ENCODE results near the gene EXOC5. TPM values are rescaled to one million over a fixed set of nuclear protein-coding genes. Genes with fewer than 3 reads are reported as not detected.

EXOC5 gene, protein sequence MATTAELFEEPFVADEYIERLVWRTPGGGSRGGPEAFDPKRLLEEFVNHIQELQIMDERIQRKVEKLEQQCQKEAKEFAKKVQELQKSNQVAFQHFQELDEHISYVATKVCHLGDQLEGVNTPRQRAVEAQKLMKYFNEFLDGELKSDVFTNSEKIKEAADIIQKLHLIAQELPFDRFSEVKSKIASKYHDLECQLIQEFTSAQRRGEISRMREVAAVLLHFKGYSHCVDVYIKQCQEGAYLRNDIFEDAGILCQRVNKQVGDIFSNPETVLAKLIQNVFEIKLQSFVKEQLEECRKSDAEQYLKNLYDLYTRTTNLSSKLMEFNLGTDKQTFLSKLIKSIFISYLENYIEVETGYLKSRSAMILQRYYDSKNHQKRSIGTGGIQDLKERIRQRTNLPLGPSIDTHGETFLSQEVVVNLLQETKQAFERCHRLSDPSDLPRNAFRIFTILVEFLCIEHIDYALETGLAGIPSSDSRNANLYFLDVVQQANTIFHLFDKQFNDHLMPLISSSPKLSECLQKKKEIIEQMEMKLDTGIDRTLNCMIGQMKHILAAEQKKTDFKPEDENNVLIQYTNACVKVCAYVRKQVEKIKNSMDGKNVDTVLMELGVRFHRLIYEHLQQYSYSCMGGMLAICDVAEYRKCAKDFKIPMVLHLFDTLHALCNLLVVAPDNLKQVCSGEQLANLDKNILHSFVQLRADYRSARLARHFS
- total RNA-seq: 10 to 100 TPM; 40.3 to 50.3 TPM

- ATAC-seq (ENCODE audit: insufficient number of reproducible peaks, low FRiP score, low read depth): peak; percentile 78
- H3K4me1 ChIP-seq (ENCODE audit: control insufficient read depth in 1 of 2, low read depth in 2 of 2): peaks cover 25 to 26% of the 10 kb centered on the region in 2 donors
- TF ChIP-seq, protein P1, sequence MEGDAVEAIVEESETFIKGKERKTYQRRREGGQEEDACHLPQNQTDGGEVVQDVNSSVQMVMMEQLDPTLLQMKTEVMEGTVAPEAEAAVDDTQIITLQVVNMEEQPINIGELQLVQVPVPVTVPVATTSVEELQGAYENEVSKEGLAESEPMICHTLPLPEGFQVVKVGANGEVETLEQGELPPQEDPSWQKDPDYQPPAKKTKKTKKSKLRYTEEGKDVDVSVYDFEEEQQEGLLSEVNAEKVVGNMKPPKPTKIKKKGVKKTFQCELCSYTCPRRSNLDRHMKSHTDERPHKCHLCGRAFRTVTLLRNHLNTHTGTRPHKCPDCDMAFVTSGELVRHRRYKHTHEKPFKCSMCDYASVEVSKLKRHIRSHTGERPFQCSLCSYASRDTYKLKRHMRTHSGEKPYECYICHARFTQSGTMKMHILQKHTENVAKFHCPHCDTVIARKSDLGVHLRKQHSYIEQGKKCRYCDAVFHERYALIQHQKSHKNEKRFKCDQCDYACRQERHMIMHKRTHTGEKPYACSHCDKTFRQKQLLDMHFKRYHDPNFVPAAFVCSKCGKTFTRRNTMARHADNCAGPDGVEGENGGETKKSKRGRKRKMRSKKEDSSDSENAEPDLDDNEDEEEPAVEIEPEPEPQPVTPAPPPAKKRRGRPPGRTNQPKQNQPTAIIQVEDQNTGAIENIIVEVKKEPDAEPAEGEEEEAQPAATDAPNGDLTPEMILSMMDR (IDR thresholded peaks at IDR 0.05): no peak
These were observed at the start of gene EXOC5, which contains the start of gene AP5M1 for GRCh38 chr14:57268161-57269069. Gene EXOC5 (minus strand): TSS chr14:57268905. CDS start chr14:57268648, 257 bp downstream. Gene AP5M1 (plus strand): TSS chr14:57268971. CDS start chr14:57269315, 344 bp downstream.

DNA sequence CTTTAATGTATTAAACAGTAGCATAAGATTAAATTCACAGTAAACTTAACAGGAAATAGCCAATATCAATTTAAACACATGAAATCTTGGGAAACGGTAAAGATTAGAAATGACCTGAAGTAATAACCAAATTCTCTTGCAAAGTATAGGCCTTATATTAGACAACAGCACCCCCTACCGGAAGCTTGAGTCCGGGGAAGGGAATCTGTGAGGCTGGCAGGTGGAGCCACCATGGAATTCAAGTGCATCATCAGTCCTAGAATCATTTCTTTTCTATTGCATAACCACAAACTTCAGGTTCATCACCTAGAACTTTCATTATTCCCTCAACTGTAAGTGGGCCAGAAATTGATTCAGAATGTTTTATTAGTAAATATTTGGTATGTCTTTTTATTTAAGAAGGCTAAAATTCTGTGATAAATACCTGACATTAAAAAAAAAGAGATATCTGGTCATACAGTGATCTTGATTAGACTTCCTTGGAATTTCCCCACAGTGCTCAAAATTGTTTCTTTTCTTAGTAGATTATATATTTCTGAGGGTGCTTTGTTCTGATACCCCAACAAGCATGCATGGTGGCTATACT is 48.6 kb upstream of the EXOC5 start:
- TF ChIP-seq, protein P1 (IDR thresholded peaks at IDR 0.05): peak; percentile 65
- H3K4me1 ChIP-seq (ENCODE audit: control insufficient read depth in 1 of 2, low read depth in 2 of 2): no peaks in the 10 kb centered on the region
- no peaks in the 10 kb centered on the region for H3K36me3 ChIP-seq
- no peaks in the 10 kb centered on the region for H3K27me3 ChIP-seq (replicated peaks; ENCODE audit: insufficient read depth)
- no peak overlapping the region for H3K4me3 ChIP-seq
- no peak overlapping the region for H3K27ac ChIP-seq
- no peak for ATAC-seq (ENCODE audit: insufficient number of reproducible peaks, low FRiP score, low read depth)
- no peaks in the 10 kb centered on the region for H3K9me3 ChIP-seq
- DNase-seq (ENCODE audit: low spot score): peak; percentile 21

More at GRCh38 chr14:57268161-57269069, at the start of gene EXOC5, which contains the start of gene AP5M1:
- Histone ChIP-seq H3K27me3 (replicated peaks; ENCODE audit: insufficient read depth) (no peaks in the 10 kb centered on the region), H3K9me3 (no peaks in the 10 kb centered on the region), H3K27ac (peak within 1 kb of the TSS; percentile 86 to 95), H3K4me3 (peak within 1 kb of the TSS; percentile 98), H3K36me3 (no peaks in the 10 kb centered on the region)
- DNase-seq (ENCODE audit: low spot score): peak; percentile 61

DNA sequence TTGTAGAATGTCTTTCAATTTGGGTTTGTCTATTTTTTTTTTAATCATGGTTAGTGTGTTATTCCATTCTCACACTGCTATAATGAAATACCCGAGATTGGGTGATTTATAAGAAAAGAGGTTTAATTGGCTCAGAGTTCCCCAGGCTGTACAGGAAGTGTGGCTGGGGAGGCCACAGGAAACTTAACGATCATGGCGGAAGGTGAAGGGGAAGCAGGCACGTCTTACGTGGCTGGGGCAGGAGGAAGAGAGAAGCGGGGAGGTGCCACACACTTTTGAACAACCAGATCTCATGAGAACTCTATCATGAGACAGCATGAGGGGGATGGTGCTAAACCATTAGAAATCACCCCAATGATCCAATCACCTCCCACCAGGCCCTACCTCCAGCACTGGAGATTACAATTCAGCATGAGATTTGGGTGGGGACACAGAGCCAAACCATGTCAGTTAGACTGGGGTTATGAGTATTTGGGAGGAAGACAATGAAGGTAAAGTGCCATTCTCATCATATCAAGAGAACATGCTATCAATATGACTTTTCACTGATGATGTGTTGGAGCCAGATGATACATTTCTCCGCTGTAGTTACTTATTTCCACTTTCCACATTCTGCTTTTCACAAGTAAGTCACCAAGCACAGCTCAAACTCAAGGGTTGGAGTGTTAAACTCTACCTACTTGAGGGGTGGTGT is 45.8 kb upstream of the EXOC5 start:
- no peaks in the 10 kb centered on the region for H3K4me1 ChIP-seq (ENCODE audit: control insufficient read depth in 1 of 2, low read depth in 2 of 2)
- DNase-seq (ENCODE audit: low spot score) (no peak), ATAC-seq (ENCODE audit: insufficient number of reproducible peaks, low FRiP score, low read depth) (no peak)
- H3K9me3 ChIP-seq: no peaks in the 10 kb centered on the region
- TF ChIP-seq, protein P1 (IDR thresholded peaks at IDR 0.05): no peak
- no peak overlapping the region for H3K4me3 ChIP-seq
- H3K27me3 ChIP-seq (replicated peaks; ENCODE audit: insufficient read depth): no peaks in the 10 kb centered on the region
- H3K36me3 ChIP-seq: no peaks in the 10 kb centered on the region
- H3K27ac ChIP-seq: no peak overlapping the region

DNA sequence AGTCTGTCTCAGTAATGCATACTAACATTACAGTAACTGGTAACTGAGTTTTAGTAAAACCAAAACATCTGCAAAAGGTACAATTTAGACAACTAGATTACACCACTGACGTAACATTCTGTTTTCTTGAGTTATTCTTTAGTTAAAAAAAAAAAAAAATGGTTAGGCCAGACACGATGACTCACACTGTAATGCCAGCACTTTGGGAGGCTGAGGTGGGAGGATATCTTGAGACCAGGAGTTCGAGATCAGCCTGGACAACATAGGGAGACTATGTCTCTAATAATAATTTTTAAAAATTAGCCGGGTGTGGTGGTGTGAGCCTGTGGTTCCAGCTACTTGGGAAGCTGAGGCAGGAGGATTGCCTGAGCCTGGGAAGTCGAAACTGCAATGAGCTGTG is 34.2 kb upstream of the EXOC5 start:
- no peaks in the 10 kb centered on the region for H3K4me1 ChIP-seq (ENCODE audit: control insufficient read depth in 1 of 2, low read depth in 2 of 2)
- no peaks in the 10 kb centered on the region for H3K36me3 ChIP-seq
- H3K27me3 ChIP-seq (replicated peaks; ENCODE audit: insufficient read depth): no peaks in the 10 kb centered on the region
- DNase-seq (ENCODE audit: low spot score): no peak
- no peak overlapping the region for H3K27ac ChIP-seq
- no peaks in the 10 kb centered on the region for H3K9me3 ChIP-seq
- no peak overlapping the region for H3K4me3 ChIP-seq
- TF ChIP-seq, protein P1 (IDR thresholded peaks at IDR 0.05): no peak
- no peak for ATAC-seq (ENCODE audit: insufficient number of reproducible peaks, low FRiP score, low read depth)

Data from thoracic aorta (tissue), 2 donors.